ENCODE results near the gene MLF2.
"Not testable (repeated sequence)": the region's sequence is repeated elsewhere in the genome, so short reads cannot be mapped to it uniquely, and the experiment has no call there.

Gene MLF2

GRCh38 chr12:6764011-6764828 lies 11.3 kb upstream of the MLF2 start:
- peak in 1 of 2 experiments; percentile 65 for DNase-seq

GRCh38 chr12:6763380-6763779 lies 10.4 kb upstream of the MLF2 start:
- no peak for DNase-seq

DNA sequence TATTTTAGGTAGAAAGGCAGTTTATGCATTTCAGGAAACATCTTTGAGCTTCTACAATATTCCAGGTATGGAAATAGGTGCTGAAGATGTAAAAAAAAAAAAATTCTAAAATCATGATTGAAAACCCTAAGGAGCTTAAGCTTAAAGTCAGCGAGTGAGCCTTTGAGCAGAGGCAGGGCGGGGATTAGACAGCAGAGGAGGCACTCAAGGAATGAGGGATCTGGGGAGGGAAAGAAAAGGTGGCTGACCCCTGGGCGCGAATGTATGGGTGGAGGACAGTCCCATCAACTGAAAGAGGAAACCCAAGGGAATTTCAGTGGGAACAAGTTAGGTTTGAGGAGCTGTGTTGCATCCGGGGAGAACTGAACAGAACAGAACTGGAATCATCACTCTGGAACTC lies 6.8 kb upstream of the MLF2 start:
- DNase-seq: no peak

- DNase-seq: no peak
These were observed 5.7 kb upstream of the MLF2 start for GRCh38 chr12:6758506-6759095.

DNA sequence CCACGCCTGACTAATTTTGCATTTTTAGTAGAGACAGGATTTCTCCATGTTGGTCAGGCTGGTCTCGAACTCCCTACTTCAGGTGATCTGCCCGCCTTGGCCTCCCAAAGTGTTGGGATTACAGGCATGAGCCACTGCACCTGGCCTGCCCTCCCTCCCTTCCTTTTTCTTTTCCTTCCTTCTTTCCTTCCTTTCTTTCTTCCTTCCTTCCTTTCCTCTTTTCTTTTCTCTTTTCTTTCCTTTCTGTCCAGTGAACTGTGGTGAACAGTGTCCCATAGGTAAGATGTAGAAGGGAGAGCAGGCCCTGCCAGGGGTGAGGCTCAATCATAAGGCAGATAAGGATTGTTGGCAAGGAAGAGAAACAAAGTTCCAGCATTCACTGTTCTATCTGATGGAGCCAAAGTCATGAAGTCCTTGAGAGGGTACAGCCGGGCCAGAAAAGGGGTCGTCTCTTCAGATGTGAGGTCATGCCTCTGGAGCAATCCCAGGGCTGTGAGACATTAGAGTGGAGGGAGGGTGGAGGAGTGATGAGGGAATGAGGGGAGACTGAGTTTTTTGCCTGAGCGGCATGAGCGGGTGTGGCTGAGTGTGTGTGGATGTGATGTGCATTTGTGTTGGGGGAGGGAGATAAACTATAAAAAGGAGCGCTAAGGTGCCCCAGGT lies 4.2 kb upstream of the MLF2 start:
- no peak for DNase-seq

- no peak for DNase-seq
These were observed 1.5 kb upstream of the MLF2 start for GRCh38 chr12:6754411-6754810.

DNA sequence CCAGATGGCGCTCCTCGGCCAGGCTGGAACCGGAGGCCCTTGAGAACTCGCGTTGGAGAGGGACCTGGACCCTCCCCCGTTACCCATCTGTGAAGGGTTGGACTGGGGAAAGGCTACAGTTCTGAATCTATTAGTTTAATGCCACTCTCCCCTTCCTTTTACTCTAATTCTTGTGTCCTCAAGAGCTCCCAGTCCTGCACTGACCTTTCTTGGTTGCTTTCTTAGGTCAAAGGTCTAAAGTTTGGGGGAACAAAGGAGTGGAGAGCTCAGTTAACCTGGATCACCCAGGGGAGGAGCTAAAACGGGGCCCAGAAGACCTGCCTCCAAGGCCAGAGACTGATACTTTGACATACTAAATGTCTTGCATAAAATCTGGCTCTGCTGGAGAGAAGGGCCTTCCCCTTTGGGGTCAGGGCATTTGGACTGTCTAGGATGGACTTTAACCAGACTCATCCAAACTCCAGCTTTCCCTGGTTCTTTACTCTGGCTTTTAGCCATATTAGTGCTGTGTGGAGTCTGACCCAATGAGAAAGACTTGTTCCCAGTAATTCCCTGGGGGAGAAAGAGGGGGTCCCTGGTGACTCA lies 923 bp upstream of the MLF2 start:
- no peak for DNase-seq

GRCh38 chr12:6752167-6752920 lies 597 bp downstream of the MLF2 start:
- DNase-seq: peak; percentile 38 to 40

GRCh38 chr12:6751767-6752166 lies 1.2 kb downstream of the MLF2 start:
- DNase-seq: no peak

DNA sequence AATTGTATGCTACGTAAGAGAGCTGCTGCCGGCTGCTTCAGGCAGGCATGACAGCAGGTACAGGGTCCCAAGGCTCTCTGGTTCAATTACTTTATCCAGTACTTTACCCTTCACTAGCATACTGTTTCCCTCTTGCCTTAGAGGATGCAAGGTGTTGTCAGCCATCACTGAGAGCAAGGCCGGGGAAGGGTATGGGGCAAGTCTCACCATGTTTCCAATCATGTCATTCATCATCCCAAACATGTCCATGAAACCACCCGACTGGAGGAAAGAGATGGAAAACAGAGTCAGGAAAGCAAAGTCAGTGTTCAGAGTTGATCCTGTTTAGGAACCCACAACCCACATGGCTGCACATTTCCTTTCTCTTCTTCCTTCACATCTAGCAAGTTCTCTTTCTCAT lies 2.4 kb downstream of the MLF2 start:
- no peak for DNase-seq

DNA sequence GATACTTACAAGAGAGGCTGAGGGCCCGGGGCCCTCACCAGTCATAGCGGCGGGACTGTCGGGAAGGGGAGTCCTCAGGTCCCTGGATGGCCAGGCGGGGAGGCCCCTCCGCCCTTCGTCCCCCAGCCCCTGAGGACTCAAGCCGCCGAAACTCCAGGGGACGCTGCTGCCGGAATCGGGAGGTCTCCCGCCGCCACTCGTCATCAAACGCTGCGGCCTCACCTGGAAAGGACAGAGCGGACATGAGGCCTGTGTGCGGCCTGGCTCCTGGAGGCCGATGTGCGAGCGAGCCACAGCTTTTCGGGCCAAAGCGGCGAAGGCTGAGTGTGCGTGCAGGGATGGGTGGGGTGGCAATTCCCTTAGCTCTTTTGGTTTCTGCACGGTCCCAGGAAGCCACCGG lies 4.2 kb downstream of the MLF2 start:
- DNase-seq: no peak

GRCh38 chr12:6747216-6747615 lies 5.7 kb downstream of the MLF2 start:
- DNase-seq: no peak

DNA sequence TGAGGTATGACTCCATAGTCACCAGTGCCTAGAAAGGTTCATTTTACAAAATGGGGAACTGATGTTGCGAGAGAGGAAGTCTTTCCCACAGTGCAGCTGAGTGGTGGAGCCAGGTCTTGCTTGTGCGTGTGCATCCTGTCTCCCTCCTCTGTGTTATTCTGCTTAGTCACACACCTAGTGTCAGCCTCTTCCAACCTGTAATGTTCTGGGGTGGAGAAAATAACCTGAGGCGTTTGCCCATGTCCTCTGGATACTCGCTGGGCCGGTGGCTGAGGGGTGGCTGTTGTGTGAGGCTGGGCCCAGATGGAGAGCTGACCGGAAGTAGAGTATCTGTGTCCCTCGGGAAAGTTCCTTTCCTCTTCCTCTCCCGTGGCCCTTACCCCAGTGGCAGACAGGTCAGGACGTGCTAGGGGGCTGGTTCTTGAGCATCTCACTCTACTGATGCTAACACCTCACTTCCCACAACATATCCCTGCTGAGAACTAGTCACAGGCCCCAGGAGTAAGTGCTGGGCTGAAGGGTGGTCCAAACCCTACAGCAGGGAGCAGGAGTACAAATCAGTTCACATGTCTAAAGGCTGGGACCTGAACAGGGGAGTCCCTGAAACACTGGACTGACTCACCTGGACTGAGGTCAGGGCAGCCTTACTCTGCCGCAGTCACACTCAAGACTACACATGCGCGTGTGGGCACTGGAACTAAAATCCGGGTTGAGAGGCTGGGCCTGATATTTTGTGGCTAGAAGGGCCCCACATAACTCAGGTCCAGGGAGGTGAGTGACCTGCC lies 7.0 kb downstream of the MLF2 start:
- no peak for DNase-seq

DNA sequence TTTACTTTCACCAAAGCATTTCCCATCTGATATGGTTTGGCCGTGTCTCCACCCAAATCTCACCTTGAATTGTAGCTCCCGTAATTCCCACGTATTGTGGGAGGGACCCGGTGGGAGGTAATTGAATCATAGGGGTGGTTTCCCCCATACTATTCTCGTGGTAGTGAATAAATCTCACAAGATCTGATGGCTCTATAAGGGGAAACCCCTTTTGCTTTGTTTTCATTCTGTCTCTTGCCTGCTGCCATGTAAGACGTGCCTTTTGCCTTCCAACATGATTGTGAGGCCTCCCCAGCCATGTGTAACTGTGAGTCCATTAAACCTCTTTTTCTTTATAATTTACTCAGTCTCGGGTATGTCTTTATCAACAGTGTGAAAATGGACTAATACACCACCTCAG lies 9.6 kb downstream of the MLF2 start:
- DNase-seq: peak; percentile 24 to 44

DNA sequence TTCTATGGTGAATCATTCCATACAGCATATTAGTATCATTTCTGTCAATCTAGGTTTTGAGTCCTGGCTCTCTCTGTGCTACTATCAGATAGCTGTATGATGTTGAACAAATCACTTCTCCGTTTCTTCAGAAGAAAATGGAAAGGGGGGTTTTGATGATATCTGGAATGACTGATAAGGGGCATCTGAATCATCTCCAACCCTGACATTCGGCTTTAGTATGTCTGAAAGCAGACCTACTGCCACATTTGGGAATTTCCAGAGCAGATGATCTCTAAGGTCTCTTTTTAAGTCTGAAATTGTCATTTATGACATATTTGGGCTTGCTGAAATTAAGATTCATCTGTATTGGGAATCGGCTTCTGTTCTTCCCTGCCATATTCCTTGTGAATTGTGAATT lies 10.1 kb downstream of the MLF2 start:
- DNase-seq: no peak

DNA sequence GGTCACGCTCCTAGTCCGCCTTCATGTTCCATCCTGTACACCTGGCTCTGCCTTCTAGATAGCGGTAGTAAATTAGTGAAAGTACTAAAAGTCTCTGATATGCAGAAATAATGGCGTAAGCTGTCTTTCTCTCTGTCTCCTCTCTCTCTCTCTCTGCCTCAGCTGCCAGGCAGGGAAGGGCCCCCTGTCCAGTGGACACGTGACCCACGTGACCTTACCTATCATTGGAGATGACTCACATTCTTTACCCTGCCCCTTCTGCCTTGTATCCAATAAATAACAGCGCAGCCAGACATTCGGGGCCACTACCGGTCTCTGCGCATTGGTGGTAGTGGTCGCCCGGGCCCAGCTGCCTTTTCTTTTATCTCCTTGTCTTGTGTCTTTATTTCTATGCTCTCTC lies 10.9 kb downstream of the MLF2 start:
- DNase-seq: not testable (repeated sequence)

GRCh38 chr12:6736754-6737153 lies 16.2 kb downstream of the MLF2 start:
- no peak for DNase-seq

DNA sequence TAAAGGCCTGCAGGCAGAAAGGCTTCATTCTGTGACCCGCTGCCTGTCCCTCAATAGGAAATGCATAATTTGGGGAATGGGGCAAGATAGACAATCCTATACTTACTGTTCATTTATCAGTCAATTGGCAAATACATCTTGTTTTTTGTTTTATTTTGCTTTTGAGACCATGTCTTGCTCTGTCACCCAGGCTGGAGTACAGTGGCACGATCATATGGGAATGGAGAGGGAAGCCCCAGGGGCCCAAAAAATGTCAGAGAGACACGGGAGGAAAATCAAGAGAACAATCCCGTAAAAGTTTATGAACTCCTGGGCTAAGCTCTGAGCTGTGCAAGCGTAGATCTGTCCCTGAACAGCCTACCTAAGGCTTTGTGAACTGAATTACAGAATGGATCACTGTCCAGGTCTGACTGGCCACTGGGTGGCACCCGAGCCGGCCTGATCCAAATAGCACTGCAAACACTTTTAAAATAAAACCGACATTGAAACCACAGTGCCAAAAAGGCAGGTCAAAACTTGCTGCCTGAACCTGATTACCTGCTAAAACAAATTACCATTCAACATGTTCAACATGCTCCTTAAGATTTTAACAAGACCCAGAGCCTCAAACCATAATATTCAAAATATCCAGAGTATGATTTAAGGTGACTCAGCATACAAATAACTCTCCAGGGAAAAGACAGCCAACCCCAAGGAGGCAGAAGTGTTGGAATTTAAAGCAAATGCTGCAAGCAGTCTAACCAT lies 17.3 kb downstream of the MLF2 start:
- peak; percentile 52 to 53 for DNase-seq

DNA sequence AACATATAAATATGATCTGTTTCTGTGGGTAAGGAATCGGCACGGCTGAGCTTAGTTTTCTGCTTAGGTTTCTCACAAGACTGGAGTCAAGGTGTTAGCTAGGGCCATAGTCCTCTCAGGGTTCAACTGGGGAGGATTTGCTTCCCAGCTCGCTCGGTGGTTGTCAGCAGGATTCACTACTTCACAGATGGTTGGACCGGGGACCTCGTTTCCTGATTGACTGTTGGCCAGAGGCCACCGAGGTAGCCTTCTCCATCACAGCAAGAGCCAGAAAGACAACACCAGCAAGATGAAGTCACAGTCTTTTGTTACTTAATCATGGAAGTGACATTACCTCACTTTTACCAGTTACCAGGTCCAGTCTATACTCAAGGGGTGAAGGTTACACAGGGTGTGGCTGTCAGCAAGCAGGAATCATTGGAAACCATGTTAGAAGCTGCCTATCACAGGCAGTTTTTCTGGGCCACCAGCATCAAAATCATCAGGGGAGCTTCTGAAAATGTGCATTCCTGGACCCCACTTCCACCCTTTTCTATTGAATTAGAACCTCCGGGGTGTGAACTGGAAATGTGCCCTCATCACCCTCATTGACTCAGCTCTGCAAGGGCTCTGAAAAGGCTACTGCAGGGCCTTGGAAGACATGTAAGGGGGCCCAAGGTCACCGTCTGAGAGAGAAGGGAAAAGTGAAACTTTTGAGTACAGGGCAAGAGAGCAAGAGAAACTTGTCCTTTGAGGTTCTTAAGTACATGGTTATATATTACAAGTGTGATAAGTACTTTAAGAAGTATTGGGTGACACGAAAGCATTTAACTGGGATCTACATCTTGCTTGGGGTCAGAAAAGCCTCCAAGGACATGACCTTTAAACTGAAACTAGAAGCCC lies 18.2 kb downstream of the MLF2 start:
- no peak for DNase-seq

DNA sequence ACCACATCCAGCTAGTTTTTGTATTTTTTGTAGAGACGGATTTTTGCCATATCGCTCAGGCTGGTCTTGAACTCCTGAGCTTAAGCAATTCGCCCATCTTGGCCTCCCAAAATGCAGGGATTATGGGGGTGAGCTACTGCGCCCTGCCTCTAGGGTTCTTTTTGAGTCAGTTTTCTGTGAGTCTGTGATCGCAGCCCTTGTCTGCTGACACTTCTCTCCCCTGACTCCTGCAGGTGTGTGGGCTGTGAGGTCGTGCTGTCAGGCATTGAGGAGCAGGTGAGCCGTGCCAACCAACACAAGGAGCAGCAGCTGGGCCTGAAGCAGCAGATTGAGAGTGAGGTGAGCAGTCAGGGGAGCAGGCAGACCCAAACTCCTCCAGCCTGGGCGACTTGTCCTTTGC lies 22.8 kb downstream of the MLF2 start:
- no peak for DNase-seq
